LoVo (cell line): Measurements from ENCODE around the gene CAMK1D.
"Not testable (repeated sequence)": the region's sequence is repeated elsewhere in the genome, so short reads cannot be mapped to it uniquely, and the experiment has no call there.

Experiments
- DNase-seq: peaks from one replicate; pipeline ENCODE4 v3.0.0-alpha.2; 2016; ENCODE audit warnings: low spot score

The CAMK1D gene

DNA sequence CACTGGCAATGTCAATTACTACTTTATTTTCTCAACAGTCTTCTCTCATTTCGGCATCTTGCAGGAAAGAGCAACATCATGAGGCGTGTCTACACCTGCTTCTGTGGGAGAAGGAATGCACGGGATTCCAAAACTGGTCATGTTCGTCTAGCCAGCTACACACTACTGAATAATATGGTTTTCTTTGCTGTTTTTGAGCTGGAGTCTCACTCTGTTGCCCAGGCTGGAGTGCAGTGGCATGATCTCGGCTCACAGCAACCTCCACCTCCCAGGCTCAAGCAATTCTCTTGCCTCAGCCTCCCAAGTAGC lies 376.2 kb downstream of the CAMK1D start:
- not testable (repeated sequence) for DNase-seq

DNA sequence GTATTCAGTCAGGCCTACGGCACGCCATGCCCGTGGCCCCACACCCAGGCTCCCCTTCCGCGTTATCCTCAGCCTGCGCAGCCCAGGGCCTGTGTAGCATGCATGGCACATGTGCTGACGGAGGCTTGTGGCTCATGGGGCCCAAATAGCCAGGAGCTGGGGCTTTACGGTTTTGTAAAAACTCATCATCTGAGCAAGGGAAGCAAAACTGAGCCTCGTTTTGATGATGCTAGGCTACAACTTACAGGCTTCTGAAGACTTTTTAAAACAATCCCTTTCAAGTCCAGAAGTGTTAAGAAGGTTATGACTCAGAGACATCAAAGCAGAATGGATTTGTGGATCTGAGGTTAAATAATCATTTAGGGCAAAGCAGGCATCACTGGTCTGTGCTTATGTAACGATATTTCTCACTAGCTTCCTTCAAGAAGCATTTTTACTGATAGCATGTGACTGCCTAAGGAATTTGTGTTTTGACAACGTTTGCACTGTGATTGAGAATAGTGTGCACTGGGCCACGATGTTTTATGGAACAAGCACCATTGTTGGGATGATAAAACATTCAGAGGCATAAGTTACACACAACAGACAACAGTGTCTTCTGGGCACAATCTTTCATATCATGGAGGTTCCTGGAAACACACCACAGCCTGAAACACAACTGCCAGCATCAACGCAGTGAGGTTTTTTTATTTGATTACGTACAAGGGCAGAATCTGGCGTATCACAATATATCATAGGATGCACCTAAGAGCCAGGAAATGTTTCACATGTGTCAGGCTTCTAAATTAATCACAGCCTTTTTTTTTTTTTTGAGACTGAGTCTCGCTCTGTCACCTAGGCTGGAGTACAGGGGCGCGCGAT lies 377.9 kb downstream of the CAMK1D start:
- DNase-seq, result peak; percentile 21

DNA sequence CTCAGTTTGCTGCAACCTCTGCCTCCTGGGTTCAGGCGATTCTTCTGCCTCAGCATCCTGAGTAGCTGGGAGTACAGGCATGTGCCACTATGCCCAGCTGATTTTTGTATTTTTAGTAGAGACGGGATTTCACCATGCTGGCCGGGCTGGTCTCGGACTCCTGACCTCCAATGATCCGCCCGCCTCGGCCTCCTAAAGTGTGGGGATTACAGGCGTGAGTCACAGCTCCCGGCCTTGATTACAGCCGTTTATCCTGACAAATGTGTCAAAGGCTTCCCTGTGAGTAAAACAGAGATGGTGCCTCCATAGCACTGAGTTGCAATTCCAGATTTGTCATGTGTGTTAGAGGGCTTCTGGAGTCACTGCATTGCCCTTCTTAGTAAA lies 378.5 kb downstream of the CAMK1D start:
- peak; percentile 33 for DNase-seq

DNA sequence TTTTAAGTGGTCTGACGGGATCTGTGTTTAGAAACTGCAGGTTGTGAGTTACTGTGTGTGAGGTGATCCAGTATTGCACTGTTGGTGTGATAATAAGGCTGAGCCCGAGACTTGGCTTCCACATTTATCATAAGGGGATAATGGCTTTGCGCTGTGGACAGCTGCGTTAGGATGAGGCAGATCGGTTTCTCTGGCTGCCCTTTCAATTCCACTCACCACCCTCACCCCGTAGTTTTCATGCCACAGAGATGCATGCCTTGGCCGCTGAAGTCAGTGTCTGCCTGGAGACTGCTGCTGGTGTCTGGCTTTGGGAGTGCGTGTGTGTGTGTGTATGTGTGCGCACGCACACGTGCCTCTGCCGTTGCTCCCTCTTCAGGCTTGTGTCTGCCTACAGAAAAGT lies 379.1 kb downstream of the CAMK1D start:
- no peak for DNase-seq

DNA sequence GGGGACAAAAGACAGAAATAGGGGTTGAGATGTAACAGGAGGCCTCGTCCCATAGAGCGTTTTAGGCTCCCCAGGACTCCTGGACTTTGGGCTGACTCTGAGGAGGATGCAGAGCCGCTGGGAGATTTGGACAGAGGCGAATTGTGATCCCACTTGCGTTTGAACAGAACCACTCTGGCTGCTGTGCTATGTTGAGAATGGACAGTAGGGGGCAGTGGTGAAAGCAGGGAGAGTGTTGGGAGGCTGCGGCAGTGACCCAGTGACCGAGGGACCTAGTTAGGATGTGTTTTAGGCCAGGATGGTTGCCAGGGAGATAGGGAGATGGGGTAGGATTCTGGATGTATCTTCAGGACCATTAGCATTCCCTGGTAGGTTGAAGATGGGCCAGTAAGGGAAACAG lies 380.5 kb downstream of the CAMK1D start:
- DNase-seq, result no peak

DNA sequence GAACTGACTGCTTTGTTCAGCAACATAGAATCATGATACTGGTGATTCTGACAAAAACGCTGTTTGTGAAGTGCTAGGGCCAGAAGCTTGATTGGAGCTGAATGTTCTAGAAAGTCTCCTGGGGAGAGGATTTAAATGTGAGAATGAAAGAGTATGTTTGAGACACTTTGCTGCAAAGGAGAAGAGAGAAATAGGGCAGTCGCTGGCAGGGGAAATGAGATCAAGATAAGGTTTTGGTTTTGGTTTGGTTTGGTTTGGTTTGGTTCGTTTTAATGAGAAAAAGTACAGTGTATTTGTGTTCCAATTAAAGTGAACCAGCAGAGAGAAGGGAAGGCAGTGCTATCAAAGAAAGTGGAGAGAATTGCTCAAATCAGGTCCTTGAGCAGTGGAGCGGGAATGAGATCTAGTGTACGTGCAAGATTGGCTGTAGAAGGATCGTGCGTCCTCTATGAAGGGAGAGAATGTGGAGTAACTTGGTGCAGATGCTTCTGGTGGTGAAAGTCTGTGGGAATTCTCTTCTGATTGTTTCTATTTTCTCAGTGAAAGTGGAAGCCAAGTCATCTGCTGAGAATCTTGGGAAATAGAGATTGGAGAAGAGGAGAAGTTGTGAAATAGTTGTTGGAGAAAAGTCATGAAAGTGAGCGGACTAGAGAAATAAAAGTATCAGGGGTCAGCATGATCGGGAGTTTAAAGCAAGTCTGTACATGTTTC lies 381.6 kb downstream of the CAMK1D start:
- no peak for DNase-seq

DNA sequence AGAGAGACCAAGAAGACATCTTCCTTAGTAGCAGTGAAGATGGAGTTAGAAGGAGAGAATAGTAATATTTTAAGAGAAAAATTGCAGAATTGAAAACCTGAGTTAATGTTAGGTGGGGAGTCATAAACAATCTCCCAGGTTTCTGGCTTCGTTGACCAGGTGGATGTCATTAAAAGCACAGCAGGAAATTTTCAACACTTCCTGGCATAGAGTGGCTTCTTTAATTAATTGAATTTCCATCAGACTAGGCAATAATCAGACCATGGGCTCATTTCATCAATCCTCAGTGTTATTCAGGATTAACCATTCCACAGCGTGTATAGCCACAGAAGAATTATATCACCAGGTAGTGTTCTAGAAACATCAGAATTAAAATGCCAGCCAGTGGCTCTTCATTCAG lies 383.9 kb downstream of the CAMK1D start:
- DNase-seq, result no peak

DNA sequence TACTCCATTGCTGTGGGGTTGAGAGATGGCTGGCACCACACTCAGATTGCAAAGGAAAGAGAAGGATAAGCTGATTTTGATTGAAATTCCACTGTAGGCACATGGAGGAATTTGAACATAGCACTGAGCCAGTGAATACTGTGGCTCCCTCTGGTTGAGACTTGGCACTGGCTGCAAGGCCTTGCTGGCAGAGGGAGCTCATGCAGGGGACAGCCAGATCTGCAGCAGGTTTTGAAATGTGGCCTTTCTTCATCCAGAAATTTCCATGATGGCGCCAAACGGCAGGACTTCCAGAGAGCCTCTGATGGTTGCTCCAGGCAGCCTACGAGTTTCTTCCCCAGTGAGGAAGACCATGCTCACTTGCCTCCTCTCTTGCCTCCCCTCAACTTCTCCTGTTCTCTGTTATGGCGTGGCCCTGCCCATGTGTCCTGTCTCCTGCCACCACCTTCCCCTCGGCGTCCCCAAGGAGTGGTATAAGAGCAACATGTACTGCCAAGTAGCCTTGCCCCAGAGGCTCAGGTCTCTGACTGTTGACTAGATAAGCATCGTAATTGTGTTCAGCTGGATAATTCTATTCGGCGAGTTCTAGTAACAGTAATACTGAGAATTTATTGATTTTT lies 386.6 kb downstream of the CAMK1D start:
- no peak for DNase-seq

DNA sequence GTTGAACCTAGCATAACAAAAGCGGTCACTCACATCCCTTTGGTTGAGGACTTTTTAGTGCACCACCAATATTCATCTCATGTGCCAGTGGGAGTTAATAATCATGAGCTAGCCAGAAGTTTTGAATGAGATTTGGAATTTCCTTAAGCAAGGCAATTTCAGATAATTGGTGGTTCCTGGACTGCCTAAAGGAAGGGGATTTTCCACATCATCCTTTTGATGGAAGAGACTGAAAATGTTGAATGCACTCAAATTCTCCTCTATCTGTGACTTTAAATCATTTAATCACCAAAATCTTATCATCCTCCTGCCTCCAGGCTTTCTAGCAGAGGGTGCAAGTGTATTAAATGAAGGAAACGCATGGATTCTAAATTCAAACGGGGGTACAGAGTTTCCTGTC lies 391.5 kb downstream of the CAMK1D start:
- DNase-seq, result no peak

DNA sequence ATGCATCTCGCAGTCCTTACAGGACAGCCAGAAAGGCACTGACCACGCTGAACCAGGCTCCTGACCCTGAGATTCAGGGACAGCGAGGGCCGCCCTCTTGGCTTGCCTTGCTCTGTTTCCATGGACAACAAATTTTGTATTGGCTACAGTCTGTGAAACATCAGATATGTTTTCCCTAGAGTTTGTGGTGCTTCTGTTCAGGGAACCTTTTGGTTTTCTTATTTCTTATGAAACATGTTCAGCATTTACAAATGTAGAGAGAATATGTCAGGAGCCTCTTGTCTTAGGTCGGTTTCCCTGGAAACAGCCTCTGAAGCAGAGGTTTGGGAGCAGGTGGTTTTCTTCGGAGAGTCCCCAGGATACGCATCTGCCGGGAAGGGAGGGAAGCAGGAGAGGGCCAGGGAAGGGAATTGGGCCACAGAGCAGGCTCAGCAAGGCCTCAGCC lies 392.0 kb downstream of the CAMK1D start:
- DNase-seq, result no peak

DNA sequence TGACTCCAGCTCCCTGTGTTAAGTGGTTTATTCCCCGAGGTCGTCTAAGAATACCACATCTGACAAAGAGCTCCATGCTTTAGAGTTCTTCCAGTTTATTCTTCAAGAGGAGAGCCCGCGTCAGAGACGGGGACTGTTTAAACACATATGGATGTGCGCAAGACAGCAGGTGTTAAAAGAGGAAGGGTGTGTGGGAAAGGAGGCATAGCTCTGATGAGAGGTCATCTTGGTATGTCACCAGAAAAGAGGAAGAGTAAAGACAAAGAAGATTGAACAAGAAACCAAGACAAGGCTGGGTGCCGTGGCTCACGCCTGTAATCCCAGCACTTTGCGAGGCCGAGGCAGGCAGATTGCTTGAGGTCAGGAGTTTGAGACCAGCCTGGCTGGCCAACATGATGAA lies 393.4 kb downstream of the CAMK1D start:
- DNase-seq, result no peak

DNA sequence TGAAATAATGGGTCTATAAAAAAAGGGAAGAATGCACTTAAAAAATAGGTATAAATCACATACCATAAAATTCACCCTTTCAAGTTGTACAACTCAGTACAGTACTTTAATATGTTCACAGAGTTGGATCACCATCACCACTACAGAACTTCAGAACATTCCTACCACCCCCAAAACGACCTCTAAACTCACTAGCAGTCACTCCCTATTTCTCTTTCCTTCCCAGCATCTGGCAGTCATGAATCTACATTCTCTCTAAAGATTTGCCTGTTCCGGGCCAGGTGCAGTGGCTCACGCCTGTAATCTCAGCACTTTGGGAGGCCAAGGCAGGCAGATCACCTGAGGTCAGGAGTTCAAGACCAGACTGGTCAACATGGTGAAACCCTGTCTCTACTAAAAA lies 394.1 kb downstream of the CAMK1D start:
- DNase-seq, result not testable (repeated sequence)

DNA sequence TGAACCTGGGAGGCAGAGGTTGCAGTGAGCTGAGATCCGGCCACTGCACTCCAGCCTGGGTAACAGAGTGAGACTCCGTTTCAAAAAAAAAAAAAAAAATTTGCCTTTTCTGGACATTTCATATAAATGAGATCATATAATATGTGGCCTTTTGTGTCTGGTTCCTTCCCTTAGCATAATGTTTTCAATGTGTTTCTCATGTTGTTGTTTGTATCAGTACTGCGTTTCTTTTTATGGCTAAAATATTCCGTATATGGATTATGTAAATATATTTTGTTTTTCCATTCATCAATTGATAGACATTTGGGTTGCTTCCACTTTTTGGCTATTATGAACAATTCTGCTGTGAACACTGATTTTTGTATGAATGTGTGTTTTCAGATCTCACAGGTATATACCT lies 394.6 kb downstream of the CAMK1D start:
- no peak for DNase-seq

DNA sequence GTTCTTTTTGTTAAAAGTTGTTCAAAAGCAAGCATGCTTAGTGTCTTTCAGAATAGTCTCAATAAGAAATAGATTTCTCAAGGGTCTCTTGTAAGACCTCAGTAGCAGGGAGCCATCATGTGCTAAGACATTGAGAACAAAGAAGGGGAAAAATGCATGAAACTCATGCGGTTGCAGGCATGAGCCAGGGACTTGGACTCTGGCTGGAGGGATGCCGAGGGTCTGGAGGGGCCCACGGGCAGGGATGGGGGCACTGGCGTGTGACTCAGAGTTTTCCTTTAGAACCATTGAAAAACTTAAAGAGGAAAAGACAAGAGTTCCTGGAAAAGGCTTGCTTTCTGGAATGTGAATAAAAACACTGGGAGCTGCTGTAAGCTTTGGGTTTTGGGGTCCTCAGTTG lies 398.8 kb downstream of the CAMK1D start:
- DNase-seq, result no peak

DNA sequence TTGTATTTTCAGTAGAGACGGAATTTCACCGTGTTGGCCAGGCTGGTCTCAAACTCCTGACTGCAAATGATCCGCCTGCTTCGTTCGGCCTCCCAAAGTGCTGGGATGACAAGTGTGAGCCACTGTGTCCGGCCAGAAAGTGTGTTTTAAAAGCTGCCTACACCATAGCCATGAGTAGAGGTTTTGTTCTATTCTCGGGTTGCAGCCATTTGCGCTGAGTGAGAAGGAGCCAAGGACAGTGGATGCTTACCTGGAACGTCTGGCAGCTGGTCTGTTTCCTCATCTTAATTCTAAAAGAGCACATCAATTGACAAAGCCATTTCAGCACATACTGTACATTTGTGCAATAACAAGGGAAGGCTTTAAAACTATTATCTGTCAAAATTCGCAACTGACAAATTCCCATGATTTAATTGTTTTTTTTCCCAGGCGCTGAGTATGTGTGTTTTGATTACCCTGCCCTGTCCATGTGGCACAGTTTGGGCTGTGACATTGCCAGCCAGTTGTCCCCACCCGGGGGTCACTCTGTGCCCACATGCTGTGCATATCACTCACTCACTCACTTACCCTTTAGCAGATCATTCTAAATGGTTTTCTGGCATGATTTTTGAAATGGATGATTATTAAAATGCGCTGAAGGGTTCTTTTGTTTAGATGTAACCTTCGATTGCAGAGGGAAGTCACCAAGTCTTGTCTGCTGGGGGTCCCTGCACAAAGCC lies 400.6 kb downstream of the CAMK1D start:
- DNase-seq, result no peak

DNA sequence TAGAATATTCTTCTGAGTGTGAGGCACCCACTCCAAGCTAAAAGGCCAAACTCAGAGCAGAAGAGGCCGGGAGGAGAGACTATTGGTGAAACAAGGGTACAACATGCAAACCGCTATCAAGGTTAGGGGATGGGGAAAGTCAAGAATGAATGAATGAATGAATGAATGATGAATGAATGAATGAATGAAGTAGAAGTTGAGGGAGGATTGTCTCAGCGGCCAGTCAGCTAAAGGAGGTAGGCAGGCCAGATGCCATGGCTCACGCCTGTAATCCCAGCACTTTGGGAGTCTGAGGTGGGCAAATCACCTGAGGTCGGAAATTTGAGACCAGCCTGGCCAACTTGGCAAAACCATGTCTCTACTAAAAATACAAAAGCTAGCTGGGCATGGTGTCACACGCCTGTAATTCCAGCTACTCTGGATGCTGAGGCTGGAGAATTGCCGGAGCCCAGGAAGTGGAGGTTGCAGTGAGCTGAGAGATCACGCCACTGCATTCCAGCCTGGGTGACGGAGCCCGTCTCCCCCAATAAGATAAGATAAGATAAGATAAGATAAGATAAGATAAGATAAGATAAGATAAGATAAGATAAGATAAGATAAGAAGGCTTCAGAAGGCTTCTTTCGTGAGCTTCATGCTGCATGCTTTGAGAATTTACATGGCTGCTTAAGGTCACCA lies 401.3 kb downstream of the CAMK1D start:
- DNase-seq, result peak; percentile 27

DNA sequence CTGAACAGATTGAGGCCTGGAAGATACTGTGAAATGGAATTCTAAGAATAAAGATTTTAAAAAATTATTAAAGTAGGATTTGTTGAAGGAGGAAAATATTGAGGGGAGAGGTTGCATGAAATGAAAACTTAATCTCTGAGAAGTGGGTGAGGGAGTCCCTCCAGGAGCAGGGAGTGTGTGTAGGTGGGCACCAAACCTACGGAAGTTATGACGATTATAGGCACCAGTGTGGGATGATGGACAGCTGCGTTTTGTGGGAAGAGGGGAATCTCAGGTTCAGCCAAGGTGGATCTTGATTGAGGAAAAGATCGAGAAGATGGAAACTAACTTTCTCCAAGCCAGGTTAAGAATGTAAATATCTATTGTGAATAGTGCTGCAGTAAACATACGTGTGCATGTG lies 405.7 kb downstream of the CAMK1D start:
- DNase-seq, result no peak

DNA sequence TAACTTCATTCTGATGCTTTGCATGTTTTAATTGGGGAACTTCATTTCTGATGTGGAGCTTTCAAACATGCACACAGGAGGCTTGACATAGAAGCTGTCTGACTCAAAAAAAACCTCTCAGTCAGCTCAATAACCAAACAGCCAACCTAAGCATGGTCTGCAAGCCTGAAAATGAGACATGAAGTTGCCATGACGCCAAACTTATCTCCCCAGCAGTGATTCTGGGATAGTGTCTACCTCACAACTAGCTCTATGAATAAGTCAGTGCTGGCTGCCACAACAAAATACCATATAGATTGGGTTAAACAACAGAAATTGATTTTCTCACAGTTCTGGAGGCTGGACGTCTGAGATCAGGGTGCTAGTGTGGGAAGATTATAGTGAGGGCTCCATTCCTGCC lies 408.0 kb downstream of the CAMK1D start:
- DNase-seq, result no peak

DNA sequence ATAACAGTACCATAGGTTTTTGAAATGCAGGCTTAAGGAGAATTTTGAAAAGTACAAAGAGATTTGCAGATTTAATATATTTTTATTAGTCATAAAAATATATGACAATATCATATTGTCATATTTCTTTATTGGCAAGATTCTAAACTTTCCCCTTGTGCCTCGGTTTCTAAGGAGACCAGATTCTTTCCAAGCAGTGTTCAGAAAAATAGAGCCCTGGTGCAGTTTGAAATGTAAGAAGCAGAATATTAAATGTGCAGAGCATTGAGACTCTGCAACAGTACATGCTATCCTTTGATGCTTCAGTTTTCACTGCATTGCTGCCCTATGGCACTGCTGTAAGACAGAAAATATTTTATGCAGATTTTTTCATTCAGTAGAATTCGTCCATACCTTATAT lies 408.9 kb downstream of the CAMK1D start:
- DNase-seq, result no peak

DNA sequence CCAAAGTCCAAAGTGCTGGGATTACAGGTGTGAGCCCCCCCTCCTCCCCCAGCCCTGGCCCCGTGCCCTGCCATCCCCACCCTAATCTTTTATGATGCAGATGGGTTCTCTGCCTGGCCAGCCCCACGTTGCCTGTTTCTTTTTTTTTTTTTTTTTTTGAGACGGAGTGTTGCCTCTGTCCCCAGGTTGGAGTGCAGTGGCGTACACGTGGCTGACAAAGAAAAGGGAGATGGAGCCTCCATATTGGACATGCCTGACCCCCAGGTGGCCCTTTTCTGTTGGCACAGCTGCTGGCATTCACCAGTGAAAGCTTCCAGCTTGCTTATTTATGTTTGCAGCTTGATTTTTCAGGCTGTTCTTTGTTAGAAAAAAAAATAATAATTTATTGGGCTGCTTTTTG lies 416.9 kb downstream of the CAMK1D start:
- DNase-seq, result no peak

DNA sequence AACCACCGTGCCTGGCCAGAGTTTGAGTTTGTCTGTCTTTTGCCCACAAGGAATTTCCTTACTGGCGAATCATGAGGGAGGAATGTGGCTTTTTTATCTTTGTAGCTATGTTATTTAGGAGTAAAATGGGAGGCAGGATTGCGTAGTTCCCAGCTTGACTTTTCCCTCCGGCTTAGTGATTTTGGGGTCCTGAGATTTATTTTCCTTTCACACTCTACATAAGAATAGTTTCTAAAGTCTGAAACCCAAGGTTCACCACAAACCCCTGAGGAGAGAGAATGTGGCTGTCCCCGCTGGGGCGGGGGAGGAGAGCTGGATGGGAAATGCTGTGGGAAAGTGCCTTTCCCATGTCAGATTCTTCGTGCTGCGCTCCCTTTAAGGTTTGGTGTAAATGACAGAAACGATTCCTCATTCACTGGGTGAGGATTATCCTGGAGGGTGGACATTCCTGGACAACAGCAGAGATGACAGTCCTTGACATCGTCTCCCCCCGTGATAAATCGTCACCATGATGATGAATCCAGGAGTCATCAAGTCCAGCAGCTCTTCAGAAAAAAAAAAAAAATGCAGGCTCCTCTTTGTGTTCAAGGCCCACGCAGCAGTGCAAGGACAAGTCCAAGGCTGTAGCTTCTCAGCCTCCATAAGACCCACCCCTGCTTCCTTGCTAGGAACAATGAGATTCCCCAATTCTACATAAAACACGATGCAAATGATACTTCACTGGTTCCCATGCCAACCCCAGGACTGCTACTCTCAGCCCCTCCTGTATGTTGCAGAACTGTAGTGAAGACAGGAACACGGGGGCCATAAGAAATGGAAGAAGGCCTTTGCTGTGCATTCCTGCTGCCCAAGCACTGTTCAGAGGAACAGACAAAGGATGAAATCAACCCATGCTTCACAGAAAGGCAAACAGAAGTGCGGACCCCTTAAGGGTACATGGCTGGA lies 419.1 kb downstream of the CAMK1D start:
- no peak for DNase-seq
